Stimulated activated CD8-positive, alpha-beta memory T cell treated with anti-CD3 and anti-CD28 coated beads, Interleukin-7, amount 100 ng/mL, for 4 hours (primary cell): ENCODE measurements around the gene ECD.
A peak's percentile ranks its signal among the peaks of the same experiment; 100 is the strongest.

ENCODE experiments used
- DNase-seq, 2 donors: peaks; one replicate each; pipeline ENCODE4 v3.0.0-alpha.2; 2020; ENCODE audit warnings: low read depth in 2 of 2

Gene ECD

DNA sequence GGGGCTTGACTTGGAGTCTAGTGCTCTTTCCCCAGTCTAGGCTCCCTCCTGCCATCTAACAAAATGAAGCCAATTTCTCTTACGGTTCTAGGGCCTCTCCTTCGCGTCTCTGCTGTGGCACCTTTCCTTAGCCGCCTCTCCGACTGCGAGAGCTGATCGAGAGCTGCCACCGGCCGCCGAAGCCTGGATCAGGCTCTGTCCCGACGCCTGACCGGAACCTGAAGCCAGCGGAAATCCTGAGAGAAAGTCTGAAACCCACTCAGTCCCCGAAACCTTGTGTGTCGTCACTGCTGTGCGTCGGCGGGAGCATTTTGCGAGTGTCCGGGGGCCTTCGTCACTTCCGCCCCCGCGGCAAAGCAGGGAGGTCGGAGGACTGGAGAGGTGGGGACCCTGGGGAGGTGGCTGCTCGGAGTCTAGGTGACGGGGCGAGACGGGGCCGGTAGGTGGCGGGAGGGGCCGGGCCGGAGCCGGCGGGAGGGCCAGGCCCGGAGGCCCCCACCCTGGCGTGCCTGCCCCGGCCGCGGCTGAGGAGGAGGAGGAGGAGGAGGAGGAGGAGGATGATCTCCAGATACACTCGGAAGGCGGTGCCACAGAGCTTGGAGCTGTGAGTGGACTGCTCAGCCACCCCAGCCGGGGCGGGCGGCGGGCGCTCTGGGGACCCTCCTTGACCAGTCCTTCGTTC lies at the start of gene ECD, which contains the start of gene FAM149B1:
TSS of gene ECD (minus strand) at position 226 of the 682 bp plus-strand sequence. CDS start 4,071 bp downstream, outside the sequence.
TSS of gene FAM149B1 (plus strand) at position 337 of the 682 bp plus-strand sequence. CDS start at position 558, 221 bp downstream.
- peak; percentile 88 to 91 for DNase-seq

- no peak for DNase-seq
These were observed 47.9 kb upstream of the ECD start for GRCh38 chr10:73215749-73216148.

DNA sequence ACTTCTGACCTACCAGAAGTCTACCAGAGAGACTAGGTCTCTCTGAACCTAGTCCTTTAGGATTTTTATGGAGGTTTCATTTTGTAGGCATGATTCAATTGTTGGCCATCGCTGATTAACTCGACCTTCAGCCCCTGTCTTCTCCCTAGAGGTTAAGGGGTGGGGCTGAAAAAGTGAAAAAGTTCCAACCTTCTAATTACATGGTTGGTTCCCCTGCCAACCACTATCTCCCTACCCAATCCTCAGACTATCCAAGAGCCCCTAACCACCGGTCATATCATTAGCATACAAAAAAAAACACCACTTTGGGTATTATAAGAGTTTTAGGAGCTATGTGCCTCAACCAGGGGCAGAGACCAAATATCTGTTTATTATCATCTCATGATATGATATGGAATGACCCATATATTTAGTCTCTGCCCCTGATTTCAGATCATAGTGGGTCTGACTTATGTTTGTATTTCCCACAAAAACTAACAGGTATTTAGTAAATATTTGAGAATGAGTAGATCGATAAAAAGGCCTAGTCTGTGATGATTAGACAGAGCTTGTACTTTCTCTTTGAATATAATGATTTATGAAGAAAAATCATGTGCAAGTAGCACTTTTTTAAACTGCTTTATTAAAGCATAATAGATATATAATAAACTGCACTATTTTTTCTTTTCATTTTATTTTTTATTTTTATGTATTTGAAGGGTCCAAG lies 43.5 kb upstream of the ECD start:
- no peak for DNase-seq

- DNase-seq: no peak
These were observed 42.7 kb upstream of the ECD start for GRCh38 chr10:73210395-73211105.

GRCh38 chr10:73209705-73210104 lies 41.9 kb upstream of the ECD start:
- no peak for DNase-seq

- DNase-seq: no peak
These were observed 40.1 kb upstream of the ECD start for GRCh38 chr10:73207883-73208282.

DNA sequence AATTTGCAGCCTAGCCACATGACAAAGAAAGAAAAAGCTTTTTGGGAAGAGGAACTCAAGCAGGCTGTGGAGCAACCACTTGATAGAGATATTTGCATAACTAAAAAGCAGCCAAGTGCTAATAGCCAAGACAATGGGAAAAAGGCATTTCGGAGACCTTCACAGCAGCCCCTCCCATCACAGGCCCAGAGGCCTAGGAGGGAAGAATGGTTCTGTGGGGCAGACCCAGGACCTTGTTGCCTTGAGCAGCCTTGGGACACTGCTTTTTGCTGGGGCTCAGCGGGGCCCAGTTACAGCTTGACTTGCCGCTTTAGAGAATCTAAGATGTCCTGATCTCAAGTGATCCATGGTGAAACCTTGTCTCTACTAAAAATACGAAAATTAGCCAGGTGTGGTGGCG lies 38.6 kb upstream of the ECD start:
- DNase-seq: no peak

DNA sequence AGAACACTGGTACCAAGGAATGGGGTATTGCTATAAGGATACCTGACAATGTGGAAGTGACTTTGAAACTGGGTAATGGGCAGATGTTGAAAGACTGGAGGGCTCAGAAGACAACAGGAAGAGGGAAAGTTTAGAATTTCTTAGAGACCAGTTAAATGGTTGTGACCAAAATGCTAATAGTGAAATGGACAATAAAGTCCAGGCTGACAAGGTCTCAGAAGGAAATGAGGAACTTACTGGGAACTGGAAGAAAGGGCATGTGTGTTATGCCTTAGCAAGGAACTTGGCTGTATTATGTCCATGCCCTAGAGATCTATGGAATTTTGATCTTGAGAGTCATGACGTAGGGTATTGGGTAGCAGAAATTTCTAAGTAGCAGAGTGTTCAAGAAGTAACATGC lies 38.1 kb upstream of the ECD start:
- DNase-seq: no peak

GRCh38 chr10:73205081-73205480 lies 37.3 kb upstream of the ECD start:
- DNase-seq: no peak

GRCh38 chr10:73190188-73190587 lies 22.4 kb upstream of the ECD start:
- DNase-seq: no peak

DNA sequence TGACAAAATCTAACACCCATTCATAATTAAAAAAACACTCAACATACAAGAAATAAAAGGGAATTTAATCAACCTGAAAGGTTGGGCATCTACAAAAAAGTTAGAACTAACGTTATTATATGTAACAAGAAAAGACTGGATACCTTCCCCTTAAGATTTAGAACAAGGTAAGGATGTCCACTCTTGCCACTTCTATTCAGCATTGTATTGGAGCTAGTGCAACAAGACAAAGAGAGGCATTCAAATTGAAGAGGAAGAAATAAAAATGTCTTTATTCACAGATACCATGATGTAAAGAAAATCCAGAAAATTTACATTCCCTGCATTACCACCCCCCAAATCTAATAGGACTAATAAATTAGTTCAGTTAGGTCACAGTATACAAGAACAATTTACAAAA lies 18.5 kb upstream of the ECD start:
- no peak for DNase-seq

DNA sequence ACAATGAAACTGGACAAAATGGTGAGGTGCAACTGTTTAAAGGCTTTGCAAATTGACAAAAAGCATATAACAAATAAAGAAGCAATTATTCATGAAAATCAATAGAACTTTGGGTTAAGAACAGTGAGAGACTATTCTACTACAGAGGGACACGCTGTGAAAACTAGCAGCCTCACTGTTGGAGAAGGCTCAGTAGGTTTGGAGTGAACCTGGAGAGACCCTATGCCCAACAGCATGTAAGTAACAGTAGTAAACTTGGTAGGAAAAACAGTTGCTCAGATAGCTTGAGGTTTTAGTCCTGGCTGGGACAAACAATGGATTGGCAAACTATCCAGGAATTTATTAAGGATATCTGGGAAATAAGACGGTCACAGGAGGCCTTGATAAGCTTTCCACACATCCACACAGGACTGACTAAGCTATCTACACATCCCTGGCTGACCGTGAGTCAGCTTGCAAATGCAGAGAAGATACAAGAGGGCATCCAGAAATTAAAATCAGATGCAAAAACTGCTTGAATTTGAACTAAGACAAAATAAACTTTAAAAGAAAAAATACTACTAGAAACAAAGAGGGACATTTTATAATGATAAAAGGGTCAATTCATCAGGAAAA lies 16.0 kb upstream of the ECD start:
- no peak for DNase-seq

GRCh38 chr10:73182568-73182967 lies 14.8 kb upstream of the ECD start:
- no peak for DNase-seq

- no peak for DNase-seq
These were observed 6.5 kb upstream of the ECD start for GRCh38 chr10:73174148-73174925.

- DNase-seq: no peak
These were observed 5.1 kb upstream of the ECD start for GRCh38 chr10:73172867-73173266.

DNA sequence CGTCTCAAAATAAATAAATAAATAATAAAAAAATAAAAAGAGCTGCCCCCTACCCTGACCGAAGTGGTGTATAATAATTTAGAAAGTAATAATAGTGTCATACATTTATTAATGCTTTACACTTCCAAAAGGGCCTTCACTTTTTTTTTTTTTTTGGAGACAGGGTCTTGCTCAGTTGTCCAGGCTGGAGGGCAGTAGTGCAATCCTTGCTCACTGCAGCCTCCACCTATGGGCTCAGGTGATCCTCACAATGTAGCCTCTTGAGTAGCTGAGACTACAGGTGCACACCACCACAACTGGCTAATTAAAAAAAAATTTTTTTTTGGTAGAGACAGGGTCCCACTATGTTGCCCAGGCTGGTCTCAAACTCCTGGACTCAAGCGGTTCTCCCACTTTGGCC lies 1.5 kb upstream of the ECD start:
- DNase-seq: no peak

DNA sequence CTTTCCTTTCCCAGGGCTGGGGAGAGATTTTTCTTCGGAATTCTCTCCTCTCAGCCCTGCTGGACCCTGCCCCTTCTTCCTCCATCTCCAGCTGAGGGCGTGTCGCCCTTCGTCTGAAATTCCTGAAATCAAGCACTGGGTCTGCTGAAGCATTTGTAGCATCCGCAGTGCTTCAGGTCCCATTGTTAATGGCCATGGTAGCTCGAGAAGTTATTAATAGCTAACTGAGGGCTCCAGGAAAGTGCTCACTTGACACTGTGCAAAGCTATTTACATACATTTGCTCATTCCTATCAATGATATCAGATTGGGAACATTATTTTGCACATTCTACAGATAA lies 626 bp upstream of the ECD start:
- DNase-seq: no peak

DNA sequence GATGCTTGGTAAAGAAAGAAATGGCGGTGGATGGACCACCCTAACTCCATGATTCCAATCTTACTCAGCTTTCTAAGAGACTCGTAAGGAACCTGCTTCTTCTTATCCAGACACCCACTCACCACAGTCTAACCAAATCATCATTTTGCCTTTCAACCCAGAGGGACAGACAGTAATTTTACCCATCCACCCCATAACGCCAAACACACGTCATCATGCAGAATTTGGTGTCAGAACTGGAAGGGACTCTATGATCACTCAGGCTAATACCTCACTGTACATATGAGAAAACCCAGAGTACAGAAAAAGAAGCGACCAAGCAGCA lies 388 bp downstream of the ECD start:
- peak in 1 of 2 donors; percentile 13 for DNase-seq

- no peak for DNase-seq
These were observed 836 bp downstream of the ECD start for GRCh38 chr10:73166972-73167371.

DNA sequence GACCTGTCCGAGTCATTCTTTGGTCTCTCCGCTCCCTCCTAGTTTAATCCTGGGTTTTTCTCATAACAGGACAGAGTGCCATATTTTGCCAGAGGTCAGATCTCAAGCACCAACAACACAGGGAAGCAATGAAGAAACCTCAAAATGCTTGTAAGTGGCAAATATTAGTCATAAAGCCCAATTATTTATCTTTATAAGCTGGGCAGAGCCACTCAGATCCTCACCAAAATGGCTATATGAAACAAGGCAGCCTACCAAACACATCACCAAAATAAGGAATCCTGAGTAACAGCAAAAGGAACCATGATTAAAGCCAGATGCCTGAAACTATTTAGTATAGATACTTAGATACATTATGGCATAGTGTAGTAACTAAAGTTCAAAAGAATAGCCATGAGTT lies 4.7 kb downstream of the ECD start:
- no peak for DNase-seq

DNA sequence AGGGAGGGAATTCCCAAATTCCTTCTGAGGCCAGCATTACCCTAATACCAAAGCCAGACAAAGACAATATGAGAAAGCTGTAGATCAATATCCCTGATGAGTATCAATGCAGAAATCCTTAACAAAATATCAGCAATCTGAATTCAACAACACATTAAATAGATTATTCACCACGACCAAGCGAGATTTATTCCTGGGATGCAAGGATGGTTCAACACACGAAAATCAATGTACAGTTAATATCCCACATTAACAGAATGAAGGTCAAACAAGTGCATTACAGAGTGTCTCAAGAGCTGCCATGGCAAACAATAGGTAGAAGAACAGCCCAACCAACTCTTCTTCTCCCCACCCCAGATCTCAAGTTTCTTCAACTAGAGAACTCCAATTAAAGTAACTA lies 6.1 kb downstream of the ECD start:
- no peak for DNase-seq

- no peak for DNase-seq
These were observed 6.7 kb downstream of the ECD start for GRCh38 chr10:73161079-73161478.
